Measurements from ENCODE around the gene OTULIN.

Gene OTULIN

DNA sequence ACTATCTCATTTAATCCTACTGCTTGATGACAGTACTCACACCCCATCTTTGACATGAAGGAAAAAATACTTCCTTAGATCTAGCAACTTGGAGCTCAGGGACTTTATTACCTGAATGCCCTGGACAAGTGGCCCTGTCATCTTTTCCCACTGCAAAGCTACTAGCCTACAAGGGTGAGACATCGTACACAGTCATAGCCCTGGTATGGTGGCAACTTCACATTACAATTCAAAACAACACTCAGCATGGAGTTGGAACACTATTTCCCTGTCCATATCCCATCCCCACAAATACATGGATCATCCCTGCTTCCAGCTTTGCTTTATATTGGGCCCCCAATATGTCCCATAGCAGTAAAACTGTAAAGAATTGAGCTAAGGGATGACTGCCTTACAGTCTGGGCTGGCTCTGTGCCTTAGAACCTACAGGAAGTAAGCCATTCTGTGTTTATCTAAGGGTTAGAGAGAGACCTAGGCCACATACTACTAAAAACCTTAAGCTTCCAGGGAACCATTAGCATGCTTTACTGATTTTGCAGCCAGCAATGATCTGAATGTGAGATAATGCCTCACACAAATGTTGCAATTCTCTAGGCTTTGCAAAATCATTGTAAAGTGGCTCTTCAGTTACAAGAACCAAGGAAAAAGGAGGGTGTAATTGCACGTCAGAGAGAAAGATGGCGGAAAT lies 55.9 kb downstream of the OTULIN start:
- no peak for DNase-seq (ENCODE audit: low spot score)

DNA sequence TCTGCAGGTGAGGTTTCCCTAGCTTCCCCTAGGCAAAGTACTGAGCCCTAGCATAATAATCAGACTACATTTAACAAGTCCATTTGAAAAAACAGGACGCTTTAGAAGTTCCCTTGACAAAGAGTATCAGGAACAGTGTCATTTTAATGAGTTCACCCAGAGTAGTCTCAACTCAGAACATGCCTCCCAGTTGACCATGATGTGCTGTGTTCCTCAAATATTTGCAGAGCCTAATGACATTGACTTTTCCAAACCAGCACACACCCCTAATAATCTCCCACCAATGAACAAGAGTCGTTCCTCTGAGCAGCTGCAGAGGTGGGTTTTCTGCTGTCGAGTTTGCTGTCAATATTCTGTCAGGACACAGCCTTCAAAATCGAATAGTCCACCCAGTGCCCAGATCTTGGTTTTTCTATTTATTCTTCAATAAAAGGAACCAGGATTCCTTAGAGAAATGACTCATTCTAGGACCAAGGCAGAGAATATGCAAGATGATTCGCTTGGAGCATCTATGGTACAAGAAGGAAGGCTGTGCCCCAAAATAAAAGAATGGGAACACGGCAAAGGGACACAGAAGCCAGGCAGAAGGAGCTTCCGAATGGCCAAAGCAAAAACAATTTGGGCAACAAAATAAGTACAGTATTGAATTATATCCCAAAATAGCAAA lies 57.6 kb downstream of the OTULIN start:
- DNase-seq (ENCODE audit: low spot score): no peak

DNA sequence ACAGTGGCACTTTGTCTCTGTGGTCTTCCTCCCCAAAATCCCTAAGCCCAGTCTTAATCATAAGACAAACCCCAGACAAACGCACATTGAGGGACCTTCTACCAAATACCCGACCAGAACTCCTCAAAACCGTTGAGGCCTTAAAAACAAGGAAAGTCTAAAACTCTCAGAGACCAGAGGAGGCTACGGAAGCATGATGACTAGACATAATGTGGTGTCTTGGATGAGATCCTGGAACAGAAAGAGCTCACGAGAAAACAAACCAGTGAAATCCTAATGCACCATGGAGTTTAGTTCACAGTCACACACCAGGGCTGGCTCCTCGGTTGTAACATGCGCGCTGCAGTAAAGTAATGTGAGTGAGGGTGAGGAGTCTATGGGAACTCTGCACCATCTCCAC lies 58.4 kb downstream of the OTULIN start:
- no peak for DNase-seq (ENCODE audit: low spot score)

DNA sequence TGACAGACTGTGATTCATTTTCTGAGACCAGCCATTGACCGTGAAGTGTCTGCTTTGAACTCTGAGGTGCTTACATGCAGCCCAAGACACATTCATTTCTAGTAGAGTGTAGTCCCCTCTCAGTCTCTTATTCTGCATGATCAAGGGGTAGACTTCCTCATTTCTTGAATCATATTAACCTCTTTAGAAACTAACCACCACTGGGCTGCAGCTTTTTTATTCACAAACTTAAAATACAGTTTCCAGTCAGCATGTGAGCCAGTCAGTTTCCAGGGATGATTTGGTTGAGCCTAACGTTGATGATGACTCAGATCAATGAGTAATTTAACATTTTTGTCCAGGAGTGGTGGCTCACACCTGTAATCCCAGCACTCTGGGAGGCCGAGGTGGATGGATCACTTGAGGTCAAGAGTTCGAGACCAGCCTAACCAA lies 59.2 kb downstream of the OTULIN start:
- DNase-seq (ENCODE audit: low spot score): no peak

DNA sequence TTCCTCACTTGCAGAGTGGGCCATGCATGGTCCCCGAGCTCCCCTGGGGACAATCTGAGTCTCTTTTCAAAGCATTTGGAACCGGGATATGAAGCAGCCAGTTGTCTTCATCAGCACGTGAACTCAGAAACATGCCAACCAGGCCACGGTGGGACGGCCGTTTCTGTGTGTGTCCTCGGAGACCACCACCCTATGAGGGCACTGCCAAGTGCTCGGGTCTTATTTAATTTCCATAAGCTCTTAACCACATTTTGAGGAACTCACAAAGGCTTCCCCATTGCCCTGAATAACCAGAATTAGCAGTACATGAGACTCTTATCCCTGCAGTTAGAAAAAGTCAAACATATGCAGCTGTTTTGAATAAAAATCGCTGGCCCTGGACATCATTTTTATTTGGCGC lies 60.1 kb downstream of the OTULIN start:
- no peak for DNase-seq (ENCODE audit: low spot score)

DNA sequence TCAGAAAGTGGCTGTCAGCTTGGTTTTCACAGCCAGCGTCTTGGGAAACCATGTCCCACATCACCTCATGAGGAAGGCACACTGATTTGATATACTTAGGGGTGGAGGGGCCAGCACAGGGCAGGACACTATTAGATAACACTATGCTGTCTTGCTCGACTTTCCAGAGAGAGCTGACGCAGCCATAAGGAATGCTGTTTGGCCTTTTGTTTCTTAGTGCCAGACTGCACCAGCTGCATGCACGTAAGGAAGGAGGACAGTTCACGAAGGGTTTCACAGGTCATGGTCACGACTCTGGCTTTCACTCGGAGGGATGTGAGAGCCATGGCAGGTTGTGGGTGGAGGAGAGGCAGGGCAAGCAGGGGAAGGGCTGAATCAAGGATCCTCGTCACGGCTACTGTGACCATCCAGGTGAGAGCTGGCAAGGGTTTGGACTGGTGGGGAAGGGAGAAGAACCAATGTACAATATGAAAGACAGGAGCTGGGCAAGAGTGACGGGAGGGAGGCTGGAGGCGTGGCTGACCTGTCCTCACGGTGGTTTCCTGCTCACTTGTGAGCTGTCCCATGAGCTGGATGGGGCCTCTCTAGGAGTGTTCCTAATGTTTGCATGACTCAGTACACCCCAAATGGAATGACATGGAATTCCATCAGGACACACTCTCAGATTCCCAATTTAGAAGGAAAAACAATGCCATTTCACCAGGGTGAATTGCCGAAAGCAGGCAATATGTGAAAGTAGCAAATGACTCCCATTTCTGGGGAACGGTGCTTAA lies 61.7 kb downstream of the OTULIN start:
- DNase-seq (ENCODE audit: low spot score): no peak

DNA sequence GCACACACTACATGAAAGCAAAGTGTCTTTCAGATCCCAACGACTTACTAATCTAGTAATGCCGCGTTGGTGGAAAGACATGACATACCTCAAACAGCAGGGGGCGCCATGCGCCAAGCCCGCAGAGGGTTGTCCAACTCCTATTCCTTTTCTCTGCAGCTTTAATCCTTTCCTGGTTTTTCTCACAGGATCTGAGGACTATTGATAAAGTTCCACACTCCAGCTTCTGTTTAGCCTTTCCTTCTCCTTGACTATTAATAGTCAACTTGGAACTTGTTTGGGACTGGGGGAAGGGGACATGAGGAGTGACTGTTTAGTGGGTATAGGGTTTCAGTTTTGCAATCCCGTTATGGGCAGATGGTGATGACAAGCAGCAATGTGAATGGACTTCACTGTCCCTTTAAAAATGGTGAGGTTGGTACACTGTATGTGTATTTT lies 62.9 kb downstream of the OTULIN start:
- peak; percentile 82 for DNase-seq (ENCODE audit: low spot score)

DNA sequence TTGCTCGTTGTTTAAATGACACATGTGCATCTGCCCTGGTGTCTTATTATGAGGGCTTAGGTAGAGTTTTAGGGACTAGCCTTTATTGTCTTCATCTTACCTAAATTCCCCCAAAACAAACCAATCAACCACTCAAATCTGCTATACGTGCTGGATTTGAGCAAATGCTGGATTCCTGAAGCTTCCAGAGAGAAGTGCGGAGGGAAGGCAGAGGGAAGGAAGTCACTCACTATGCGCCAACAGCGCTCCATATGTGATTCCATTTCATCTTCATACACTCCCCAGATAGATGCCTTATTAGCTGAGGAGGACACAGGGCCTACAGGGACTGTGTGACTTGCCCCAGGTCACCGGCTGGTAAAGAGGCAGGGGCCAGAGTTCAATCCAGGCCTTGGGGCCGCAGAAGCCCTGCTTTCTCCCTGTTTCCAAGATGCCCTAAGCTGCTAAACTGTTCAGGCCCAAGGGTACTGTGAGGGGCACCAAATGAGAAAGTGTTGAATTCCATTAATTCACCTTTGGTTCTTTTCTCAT lies 63.5 kb downstream of the OTULIN start:
- no peak for DNase-seq (ENCODE audit: low spot score)

DNA sequence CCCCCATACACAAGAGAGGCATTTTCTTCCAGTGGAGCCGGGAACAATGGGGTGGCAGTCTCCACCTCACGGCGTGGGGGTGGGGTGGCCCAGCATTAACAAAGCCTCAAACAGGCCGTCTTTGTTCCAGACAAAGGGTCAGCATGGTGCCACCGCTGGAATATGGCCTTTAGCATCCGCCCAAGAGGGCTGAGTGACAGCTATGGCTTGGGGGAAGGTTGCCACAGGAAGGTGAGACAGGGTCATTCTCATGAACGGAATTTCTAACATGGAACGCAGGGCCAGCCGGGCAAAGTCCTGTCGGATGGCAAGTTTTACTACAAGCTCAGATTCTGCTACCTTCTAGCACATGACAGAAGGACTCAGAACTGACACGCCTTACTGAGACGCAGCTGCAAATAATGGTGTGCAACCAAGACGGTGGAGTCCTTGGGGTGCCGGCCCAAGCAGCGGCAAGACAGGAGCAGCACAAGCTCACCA lies 64.0 kb downstream of the OTULIN start:
- DNase-seq (ENCODE audit: low spot score): no peak

DNA sequence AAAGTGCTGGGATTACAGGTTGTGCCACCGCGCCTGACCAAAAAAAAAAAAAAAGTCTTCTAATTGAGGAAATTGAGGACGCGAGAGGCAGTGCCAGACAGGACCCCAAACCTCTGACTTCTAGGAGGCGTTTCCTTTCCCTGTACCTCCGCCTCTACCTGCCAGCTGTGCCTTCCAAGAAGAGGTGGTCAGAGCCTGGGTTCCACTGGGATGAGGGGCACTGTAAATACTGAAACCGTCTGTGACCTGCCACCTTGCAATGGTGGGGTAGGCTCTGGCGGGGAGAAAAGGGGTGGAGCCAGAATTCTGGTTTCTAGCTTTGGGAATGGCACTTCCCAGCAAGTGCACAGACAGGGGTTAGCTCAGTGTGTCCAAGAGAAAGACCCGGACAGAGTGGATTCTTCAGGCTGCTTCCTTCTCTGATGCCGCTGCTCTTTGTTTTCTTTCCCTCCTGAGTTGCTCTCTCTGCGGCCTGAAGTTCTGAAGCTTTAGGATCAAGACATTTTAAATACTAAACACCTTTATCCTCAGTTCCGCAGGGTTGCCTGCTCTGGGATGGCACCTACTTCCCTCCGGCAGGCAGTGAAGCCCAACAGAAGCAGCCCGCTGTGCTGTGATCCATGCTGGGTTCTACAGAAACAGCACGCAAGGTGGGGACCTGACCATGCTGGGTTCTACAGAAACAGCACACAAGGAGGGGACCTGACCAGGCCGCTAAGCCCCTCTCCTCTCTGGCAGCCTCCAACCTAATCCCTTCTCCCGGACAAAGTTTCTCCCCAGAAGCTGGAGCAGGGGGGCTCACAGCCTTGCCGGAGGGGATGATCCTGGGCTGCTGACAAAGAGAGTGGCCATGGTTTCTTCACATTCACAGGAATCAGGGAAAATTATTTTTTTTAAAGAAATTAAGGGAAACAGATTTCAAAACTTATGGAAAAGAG lies 65.2 kb downstream of the OTULIN start:
- no peak for DNase-seq (ENCODE audit: low spot score)

DNA sequence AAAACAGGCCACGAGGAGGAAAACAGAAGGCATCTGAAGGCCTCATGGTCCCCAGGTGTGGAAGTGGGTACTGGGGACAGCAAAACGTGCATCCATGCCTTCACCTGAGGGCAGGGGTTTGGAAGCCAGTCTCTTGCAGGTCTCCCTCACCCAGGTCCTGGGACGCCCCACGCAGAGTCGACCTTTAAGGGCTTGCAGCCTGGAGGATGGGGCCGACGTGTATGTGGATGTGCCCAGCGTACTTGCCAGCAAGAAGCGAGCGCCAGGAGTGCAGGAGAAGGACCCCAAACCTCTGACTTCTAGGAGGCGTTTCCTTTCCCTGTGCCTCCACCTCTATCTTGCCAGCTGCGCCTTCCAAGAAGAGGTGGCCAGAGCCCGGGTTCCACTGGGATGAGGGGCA lies 65.9 kb downstream of the OTULIN start:
- no peak for DNase-seq (ENCODE audit: low spot score)

DNA sequence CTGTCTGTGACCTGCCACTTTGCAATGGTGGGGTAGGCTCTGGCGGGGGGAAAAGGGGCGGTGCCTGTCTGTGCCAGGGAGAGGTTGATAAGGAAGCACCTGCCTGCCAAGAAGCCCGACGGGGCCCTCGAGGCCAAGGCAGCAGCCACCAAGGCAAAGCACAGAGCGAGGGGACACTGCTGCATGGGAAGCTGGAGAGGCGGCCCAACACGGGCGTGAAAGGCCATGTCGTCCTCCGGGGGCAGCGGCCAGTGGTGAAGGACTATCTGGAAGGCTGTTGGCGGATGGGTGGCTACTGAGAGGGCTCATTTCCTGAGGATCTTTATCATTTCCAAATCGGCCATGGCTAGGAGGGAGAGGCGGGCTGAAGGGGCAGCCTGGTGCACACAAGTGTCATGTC lies 66.4 kb downstream of the OTULIN start:
- no peak for DNase-seq (ENCODE audit: low spot score)

DNA sequence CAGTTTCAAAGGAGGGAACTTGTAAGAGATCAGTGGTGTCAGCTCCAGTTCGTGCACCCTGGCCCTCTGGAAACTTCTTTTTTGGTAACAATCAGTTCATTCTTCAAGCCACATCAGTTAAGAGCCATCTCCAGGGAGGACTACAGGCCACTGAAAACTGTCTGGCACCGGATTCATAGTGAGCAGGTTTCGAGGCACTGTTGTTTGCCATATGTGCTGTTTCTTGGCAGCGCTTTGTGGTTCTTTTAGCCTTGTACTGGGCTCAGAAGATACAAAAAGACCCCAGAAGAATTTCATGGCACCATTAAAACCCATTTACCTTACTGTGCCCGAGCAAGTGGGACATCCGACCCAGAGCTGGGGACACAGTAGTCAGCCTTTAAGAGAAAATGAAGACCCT lies 68.5 kb downstream of the OTULIN start:
- DNase-seq (ENCODE audit: low spot score): no peak

DNA sequence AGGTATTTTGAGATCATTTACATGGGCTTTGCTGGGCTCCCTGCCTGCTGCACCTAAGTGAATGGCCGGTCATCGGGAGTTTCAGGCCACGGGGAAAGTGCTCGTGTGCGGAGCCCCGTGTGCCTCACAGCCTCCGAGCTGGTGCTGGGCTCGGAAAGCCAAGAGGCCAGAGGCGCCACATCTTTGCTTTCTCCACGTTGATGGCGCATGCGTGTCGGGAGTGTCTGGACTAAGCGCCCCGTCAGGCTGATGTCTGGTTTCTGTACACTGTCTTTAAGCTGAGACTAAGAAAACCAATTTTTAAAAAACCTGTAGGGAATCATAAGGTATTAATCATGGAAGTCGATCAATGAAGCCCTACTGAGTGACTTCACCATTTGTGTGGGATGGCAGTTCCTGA lies 69.1 kb downstream of the OTULIN start:
- no peak for DNase-seq (ENCODE audit: low spot score)

DNA sequence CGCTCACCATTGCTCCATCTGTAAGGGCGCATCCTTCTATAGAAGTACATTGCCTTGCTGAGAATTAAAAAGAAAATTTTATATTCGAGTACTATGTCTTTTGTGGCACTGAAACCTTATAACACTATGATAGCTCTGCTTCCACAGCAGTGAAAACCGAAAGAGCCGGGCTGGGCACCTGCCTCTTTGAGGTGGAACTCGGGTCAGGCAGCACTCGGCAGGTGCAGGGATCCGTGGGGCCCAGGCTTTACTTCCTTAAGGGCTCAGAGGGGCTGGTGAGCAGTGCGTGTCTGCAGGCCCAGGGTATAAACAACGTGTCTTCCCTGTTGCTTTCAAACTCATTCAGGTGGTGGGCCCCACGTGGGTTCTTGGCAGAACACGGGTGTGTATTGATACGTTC lies 69.9 kb downstream of the OTULIN start:
- no peak for DNase-seq (ENCODE audit: low spot score)

DNA sequence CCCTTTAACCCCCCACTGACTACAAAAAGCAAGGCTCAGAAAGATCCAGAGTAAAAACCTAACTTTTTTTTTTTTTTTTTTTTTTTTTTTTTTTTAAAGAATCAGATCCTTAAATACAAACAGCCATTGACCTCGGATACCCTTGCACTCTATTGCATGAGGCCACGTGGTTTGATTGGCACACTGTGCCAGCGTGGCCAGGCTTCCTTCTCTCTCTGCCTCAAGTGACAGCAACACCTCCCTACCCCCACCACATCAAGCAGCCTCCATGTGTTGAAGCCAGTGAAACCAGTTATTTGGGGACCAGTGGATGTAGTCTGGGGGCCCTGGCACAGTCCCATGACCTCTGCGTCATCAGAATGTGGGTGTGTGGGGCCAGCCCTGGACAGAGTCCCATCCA lies 71.4 kb downstream of the OTULIN start:
- no peak for DNase-seq (ENCODE audit: low spot score)

DNA sequence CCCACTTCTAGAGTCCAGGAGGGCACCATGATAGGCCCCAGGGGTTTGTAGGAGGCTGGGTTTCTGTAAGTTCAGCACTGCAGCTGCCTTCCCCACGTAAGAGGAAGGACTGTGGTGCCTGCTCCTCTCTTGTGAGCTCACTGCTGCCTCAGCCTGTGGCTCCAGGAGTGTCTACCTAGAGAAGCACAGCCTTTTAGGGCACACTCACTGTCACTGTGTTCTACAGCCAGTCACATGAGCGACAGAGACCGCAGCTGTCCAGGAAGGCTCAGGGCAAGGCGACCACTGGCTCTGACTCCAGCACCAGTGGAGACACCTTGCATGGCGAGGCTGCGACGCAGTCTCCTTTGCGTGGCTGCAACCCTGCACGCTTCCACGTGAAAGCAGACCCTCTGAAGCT lies 72.8 kb downstream of the OTULIN start:
- no peak for DNase-seq (ENCODE audit: low spot score)

DNA sequence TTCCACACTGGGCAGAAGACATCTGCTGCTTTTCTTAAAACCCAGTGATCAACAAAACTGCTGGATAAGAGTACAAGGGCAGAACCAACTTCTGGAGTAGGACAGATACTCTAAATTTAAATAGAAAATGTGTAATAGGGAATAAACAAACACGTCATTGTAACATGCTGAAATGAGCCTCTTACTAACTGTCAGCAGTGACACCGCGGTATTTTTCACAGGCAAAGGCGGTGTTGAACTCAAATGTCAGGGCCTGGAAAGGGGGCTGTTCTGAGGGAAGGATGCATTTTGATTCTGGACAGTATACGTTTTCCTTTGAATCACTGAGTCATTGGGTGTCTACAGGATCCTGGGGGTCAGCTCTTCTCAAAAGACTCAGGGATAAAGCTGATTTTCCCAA lies 73.5 kb downstream of the OTULIN start:
- no peak for DNase-seq (ENCODE audit: low spot score)

DNA sequence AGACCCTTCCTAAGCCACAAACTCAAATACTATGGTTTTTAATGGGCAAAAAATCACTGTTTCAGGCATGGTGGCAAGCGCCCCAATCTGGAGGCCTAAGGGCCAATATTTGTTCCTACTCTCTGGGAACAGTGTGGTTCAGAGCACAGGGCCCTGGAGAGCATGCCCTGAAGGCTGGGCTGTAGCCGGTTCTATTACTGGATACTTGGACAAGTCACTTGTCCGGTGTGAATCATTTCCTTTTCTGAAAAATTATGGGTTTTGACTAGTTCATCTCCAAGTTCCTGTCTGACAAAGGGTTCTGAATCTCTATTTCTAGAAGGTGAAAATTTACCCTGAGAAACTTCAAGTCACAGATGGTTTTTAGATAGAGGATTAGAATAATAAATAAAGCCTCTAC lies 75.0 kb downstream of the OTULIN start:
- no peak for DNase-seq (ENCODE audit: low spot score)

DNA sequence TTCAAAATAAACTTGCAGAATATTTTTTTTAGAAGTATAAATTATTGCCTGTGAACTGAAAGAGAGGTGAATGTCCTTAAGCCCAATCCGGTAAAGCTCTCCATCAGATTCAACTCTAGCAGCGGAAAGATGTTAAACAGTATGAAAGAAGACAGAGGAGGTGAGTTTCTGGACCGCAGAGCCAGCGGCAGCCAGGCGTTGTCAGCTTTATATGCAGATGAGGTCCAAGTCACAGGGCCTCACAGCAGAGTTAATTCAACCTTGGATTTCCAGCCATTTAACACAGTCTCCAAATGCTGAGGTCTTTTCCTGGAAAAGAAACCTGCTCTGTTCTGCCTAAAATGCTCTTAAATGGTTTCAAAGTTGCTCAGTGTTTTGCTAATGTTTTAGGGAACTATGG lies 75.5 kb downstream of the OTULIN start:
- no peak for DNase-seq (ENCODE audit: low spot score)

DNA sequence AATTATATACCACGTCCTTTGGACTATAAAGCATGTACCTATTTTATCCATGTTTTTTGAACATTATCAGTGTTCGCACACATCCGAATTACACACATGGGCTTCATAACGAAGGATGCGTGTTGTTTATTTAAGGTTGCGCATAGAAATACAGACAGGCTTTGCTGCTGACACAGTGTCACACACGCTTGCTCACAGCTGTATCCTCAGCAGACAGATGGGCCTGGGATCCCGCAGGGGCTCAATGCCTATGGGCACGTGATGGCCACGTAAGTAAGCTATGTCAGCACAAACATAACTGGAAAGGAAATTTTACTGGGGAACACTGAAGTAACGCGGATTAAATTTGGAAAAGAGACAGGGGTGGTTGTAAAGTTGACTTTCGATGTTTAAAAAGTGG lies 76.6 kb downstream of the OTULIN start:
- DNase-seq (ENCODE audit: low spot score): no peak
